NCI-H1436 treated with DMSO at 0.1 percent for 48 hours (cell line): ENCODE measurements around the gene PPFIA1.
"Not testable (repeated sequence)": the region's sequence is repeated elsewhere in the genome, so short reads cannot be mapped to it uniquely, and the experiment has no call there.

Source experiments
- DNase-seq: peaks from one replicate; lab custom pipeline; 2025; lab: John Stamatoyannopoulos, UW

PPFIA1 gene

GRCh38 chr11:70326365-70326811 lies 55.9 kb downstream of the PPFIA1 start:
- no peak for DNase-seq

- no peak for DNase-seq
Measured at GRCh38 chr11:70326833-70327232, 56.3 kb downstream of the PPFIA1 start.

GRCh38 chr11:70327717-70328116 lies 57.2 kb downstream of the PPFIA1 start:
- DNase-seq, result no peak

- no peak for DNase-seq
Measured at GRCh38 chr11:70328556-70328955, 58.1 kb downstream of the PPFIA1 start.

GRCh38 chr11:70331320-70331843 lies 60.9 kb downstream of the PPFIA1 start:
- DNase-seq, result not testable (repeated sequence)

GRCh38 chr11:70331901-70332300 lies 61.4 kb downstream of the PPFIA1 start:
- no peak for DNase-seq

- DNase-seq, result no peak
Measured at GRCh38 chr11:70332567-70332966, 62.1 kb downstream of the PPFIA1 start.

- DNase-seq, result no peak
Measured at GRCh38 chr11:70333261-70333660, 62.8 kb downstream of the PPFIA1 start.

- DNase-seq, result no peak
Measured at GRCh38 chr11:70334351-70334995, 64.0 kb downstream of the PPFIA1 start.

- DNase-seq, result no peak
Measured at GRCh38 chr11:70335511-70335910, 65.0 kb downstream of the PPFIA1 start.

GRCh38 chr11:70338594-70338993 lies 68.1 kb downstream of the PPFIA1 start:
- no peak for DNase-seq

- DNase-seq, result no peak
Measured at GRCh38 chr11:70339066-70339465, 68.6 kb downstream of the PPFIA1 start.

GRCh38 chr11:70341881-70342429 lies 71.5 kb downstream of the PPFIA1 start:
- no peak for DNase-seq

GRCh38 chr11:70343636-70344035 lies 73.1 kb downstream of the PPFIA1 start:
- DNase-seq, result no peak

- no peak for DNase-seq
Measured at GRCh38 chr11:70348191-70348590, 77.7 kb downstream of the PPFIA1 start.

- DNase-seq, result no peak
Measured at GRCh38 chr11:70348608-70349007, 78.1 kb downstream of the PPFIA1 start.

GRCh38 chr11:70351646-70352045 lies 81.2 kb downstream of the PPFIA1 start:
- DNase-seq, result no peak

GRCh38 chr11:70352100-70352499 lies 81.6 kb downstream of the PPFIA1 start:
- no peak for DNase-seq

GRCh38 chr11:70352601-70353000 lies 82.1 kb downstream of the PPFIA1 start:
- DNase-seq, result no peak

- no peak for DNase-seq
Measured at GRCh38 chr11:70353329-70353728, 82.8 kb downstream of the PPFIA1 start.

GRCh38 chr11:70353900-70354568 lies 83.5 kb downstream of the PPFIA1 start:
- DNase-seq, result no peak

GRCh38 chr11:70354629-70355028 lies 84.1 kb downstream of the PPFIA1 start:
- no peak for DNase-seq

- no peak for DNase-seq
Measured at GRCh38 chr11:70358753-70359152, 88.3 kb downstream of the PPFIA1 start.
